ENCODE data around the gene DNER. TPM values are rescaled to one million over a fixed set of nuclear protein-coding genes. Genes with fewer than 3 reads are reported as not detected.

Gene DNER
- total and polyA plus RNA-seq, 2 donors from 2014 or later: 16.5 to 21.9 TPM

DNA sequence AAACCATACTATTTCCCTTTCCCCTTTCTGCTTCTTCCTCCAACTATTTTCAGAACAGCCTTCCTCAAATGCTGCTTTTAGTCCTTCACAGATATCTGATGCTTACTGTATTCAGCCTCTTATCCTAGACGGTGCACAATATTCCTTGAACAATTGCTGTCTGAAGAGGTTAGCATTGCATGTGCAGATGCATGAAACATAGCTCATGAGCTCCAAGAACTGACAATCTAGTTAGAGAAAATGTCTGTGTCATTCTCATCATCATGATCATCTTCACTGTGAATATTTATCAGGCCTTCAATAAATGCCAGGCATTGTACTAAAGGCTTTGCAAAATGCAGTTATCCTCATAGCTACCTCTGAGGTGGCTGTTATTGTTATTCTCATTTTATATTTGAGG, 190.7 kb downstream of the DNER start:
- H3K9me3 ChIP-seq (ENCODE audit: control insufficient read depth in 2 of 3, insufficient read depth in 1 of 3, low read length in 3 of 3): no peaks in the 10 kb centered on the region
- H3K27me3 ChIP-seq (ENCODE audit: control insufficient read depth, insufficient read depth, low read length): no peaks in the 10 kb centered on the region
- H3K36me3 ChIP-seq (ENCODE audit: control insufficient read depth in 2 of 3, insufficient read depth in 3 of 3, low read length in 3 of 3): no peaks in the 10 kb centered on the region
- H3K27ac ChIP-seq (ENCODE audit: low read depth in 2 of 2, low read length in 2 of 2): no peak overlapping the region
- no peak for DNase-seq
- no peak for FAIRE-seq
- H3K4me3 ChIP-seq (ENCODE audit: low read length in 3 of 3): no peak overlapping the region
- TF ChIP-seq CTCF (IDR thresholded peaks at IDR 0.05; ENCODE audit: borderline replicate concordance, extremely low read depth, insufficient read depth): no peak
- H3K4me1 ChIP-seq (ENCODE audit: control insufficient read depth in 2 of 3, insufficient read depth in 2 of 3, low read depth in 1 of 3, low read length in 3 of 3): peaks cover 0 to 4% (median 0%) of the 10 kb centered on the region in 3 donors
- intact Hi-C loops (cut with DNase I): no loop called here
- H3K9ac ChIP-seq (ENCODE audit: low read length in 3 of 3): no peak overlapping the region

DNA sequence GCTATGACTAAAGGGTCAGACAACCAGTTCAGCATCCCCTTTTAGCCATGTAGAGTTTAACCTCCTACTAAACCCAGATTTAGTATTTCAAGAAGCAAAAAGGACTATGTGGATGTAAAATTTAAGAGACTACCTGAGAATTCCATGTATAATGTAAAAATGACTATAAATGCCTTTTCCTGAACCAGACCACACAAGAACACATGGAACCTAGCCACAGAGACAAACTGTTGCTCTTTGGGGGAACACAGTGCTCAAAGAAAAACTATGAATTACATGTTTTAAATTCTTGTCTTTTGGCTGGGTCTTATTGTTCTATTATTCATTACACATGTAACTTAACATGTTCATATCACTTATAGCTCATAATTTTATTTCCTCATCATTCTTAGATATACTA, 192.8 kb downstream of the DNER start:
- no peak for FAIRE-seq
- Histone ChIP-seq H3K27me3 (ENCODE audit: control insufficient read depth, insufficient read depth, low read length) (no peaks in the 10 kb centered on the region), H3K9me3 (ENCODE audit: control insufficient read depth in 2 of 3, insufficient read depth in 1 of 3, low read length in 3 of 3) (no peaks in the 10 kb centered on the region), H3K4me1 (ENCODE audit: control insufficient read depth in 2 of 3, insufficient read depth in 2 of 3, low read depth in 1 of 3, low read length in 3 of 3) (peaks cover 0 to 4% (median 0%) of the 10 kb centered on the region in 3 donors), H3K36me3 (ENCODE audit: control insufficient read depth in 2 of 3, insufficient read depth in 3 of 3, low read length in 3 of 3) (no peaks in the 10 kb centered on the region), H3K27ac (ENCODE audit: low read depth in 2 of 2, low read length in 2 of 2) (no peak overlapping the region), H3K4me3 (ENCODE audit: low read length in 3 of 3) (no peak overlapping the region), H3K9ac (ENCODE audit: low read length in 3 of 3) (no peak overlapping the region)
- intact Hi-C loops (cut with DNase I): no loop called here
- TF ChIP-seq CTCF (IDR thresholded peaks at IDR 0.05; ENCODE audit: borderline replicate concordance, extremely low read depth, insufficient read depth): no peak
- DNase-seq: peak in 2 of 5 donors; percentile 7 to 48

DNA sequence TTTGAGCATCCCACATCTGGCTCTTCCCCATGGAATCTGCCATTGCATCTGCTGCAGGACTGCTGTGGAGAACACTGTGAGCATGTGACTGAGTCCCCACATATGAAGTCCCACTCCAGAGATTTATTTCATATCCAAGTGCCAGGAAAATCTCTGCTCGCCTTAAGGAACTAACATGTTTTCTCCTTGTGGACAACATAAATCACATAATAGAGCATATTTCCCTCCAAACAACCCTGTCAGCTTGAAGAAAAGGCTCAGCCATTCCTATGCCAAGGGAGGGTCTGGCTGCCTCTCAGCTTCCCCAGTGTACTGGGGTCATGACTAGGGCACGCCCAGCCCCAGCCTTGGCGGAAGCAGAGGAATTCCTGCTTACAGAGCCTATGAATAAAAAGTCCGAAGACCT, 193.7 kb downstream of the DNER start:
- TF ChIP-seq CTCF (IDR thresholded peaks at IDR 0.05; ENCODE audit: borderline replicate concordance, extremely low read depth, insufficient read depth): no peak

More for the DNA sequence above, 193.7 kb downstream of the DNER start:
- no peak overlapping the region for H3K4me3 ChIP-seq (ENCODE audit: low read length in 3 of 3)
- H3K27me3 ChIP-seq (ENCODE audit: control insufficient read depth, insufficient read depth, low read length): no peaks in the 10 kb centered on the region
- no peaks in the 10 kb centered on the region for H3K9me3 ChIP-seq (ENCODE audit: control insufficient read depth in 2 of 3, insufficient read depth in 1 of 3, low read length in 3 of 3)
- H3K27ac ChIP-seq (ENCODE audit: low read depth in 2 of 2, low read length in 2 of 2): no peak overlapping the region
- intact Hi-C loops (cut with DNase I): no loop called here
- no peaks in the 10 kb centered on the region for H3K36me3 ChIP-seq (ENCODE audit: control insufficient read depth in 2 of 3, insufficient read depth in 3 of 3, low read length in 3 of 3)
- FAIRE-seq: no peak
- DNase-seq: peak in 4 of 5 donors; percentile 36 to 88 (median 54)
- peaks cover 0 to 4% (median 0%) of the 10 kb centered on the region in 3 donors for H3K4me1 ChIP-seq (ENCODE audit: control insufficient read depth in 2 of 3, insufficient read depth in 2 of 3, low read depth in 1 of 3, low read length in 3 of 3)
- no peak overlapping the region for H3K9ac ChIP-seq (ENCODE audit: low read length in 3 of 3)

All from kidney (tissue), 14 donors.